Astrocyte (in vitro differentiated cells and primary cell): Measurements from ENCODE around the gene STXBP5.

Experiments used
- EZH2 ChIP-seq: IDR thresholded peaks from 2 replicates; pipeline ENCODE4 v1.6.1; 2012; ENCODE audit warnings: mild to moderate bottlenecking, low read length, inconsistent platforms; ENCODE audit not compliant: insufficient read depth
- TF ChIP-seq, protein P1 (sequence below): IDR thresholded peaks from 2 replicates; pipeline ENCODE4 v1.5.1; 2011; ENCODE audit warnings: low read depth, mild to moderate bottlenecking, inconsistent platforms, low read length, moderate library complexity; ENCODE audit not compliant: insufficient read depth

DNA sequence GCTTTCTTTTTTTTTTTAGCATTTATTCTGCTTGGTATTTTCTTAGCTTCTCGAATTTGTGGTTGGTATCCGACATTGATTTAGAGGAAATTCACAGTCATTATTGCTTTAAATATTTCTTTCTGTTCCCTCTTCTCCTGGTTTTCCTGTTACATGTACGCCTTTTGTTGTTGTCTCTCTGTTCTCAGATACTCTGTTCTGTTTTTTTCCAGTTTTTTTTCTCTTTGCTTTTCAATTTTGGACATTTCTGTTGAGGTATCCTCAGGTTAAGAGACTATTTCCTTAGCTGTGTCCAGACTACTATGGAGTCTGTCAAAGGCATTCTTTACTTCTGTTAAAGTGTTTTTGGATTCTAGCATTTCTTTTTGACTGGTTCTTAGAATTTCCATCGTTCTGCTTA, 17.5 kb downstream of the STXBP5 start:
- TF ChIP-seq EZH2, result no peak
- TF ChIP-seq, protein P1, sequence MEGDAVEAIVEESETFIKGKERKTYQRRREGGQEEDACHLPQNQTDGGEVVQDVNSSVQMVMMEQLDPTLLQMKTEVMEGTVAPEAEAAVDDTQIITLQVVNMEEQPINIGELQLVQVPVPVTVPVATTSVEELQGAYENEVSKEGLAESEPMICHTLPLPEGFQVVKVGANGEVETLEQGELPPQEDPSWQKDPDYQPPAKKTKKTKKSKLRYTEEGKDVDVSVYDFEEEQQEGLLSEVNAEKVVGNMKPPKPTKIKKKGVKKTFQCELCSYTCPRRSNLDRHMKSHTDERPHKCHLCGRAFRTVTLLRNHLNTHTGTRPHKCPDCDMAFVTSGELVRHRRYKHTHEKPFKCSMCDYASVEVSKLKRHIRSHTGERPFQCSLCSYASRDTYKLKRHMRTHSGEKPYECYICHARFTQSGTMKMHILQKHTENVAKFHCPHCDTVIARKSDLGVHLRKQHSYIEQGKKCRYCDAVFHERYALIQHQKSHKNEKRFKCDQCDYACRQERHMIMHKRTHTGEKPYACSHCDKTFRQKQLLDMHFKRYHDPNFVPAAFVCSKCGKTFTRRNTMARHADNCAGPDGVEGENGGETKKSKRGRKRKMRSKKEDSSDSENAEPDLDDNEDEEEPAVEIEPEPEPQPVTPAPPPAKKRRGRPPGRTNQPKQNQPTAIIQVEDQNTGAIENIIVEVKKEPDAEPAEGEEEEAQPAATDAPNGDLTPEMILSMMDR, result no peak
